GM15510 (cell line): ENCODE results near the gene C11orf91.

Experiments
- POLR2A ChIP-seq: IDR thresholded peaks from 3 replicates; pipeline ENCODE4 v1.6.1; 2011; ENCODE audit warnings: borderline replicate concordance; ENCODE audit not compliant: insufficient read length; ENCODE audit errors: extremely low read depth

Gene C11orf91

DNA sequence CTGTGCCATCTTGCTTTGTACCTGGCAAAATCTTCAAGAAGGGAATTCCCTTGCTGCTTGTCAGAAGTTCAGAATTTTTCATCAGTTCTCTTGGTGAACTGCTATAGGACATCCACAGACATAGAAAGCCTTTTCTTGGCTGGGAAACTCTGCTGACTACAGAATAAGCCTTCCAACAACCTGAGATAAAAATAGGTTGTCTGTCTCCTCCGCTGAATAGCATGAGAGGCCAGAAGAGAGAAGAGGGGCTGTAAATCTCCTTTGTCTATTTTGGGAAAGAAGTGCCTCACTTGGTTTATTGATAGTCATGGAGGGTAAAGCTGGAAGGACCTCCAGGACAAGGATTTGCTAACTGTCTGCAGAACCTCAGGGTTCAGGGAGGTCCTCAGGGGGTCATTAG is 48.2 kb downstream of the C11orf91 start:
- no peak for TF ChIP-seq POLR2A

DNA sequence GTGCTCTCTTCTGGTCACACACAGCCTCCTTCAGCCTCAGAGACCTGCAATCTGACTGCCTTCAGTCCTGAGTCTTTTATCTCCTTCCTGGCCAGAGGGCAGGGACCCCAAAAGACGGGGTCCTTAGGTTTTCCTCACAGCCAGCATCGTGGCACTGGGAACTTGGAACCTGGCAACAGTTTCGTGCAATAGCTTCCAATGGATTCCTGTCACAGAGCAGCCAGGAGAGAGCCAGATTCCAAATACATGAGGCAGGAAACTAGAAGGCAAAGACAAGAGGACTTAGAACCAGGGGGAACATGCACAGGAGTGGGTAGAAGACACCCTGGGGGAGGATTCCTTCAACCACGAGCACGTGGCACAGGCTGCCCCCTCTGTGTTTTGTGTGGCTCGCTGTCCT is 48.6 kb downstream of the C11orf91 start:
- no peak for TF ChIP-seq POLR2A

GRCh38 chr11:33651555-33651954 is 49.1 kb downstream of the C11orf91 start:
- no peak for TF ChIP-seq POLR2A

GRCh38 chr11:33649944-33650343 is 50.7 kb downstream of the C11orf91 start:
- no peak for TF ChIP-seq POLR2A
